ENCODE data around the gene MGME1.

MGME1 gene

GRCh38 chr20:17940224-17940971 lies 28.4 kb upstream of the MGME1 start:
- no peak for DNase-seq (ENCODE audit: low read depth in 3 of 3)

DNA sequence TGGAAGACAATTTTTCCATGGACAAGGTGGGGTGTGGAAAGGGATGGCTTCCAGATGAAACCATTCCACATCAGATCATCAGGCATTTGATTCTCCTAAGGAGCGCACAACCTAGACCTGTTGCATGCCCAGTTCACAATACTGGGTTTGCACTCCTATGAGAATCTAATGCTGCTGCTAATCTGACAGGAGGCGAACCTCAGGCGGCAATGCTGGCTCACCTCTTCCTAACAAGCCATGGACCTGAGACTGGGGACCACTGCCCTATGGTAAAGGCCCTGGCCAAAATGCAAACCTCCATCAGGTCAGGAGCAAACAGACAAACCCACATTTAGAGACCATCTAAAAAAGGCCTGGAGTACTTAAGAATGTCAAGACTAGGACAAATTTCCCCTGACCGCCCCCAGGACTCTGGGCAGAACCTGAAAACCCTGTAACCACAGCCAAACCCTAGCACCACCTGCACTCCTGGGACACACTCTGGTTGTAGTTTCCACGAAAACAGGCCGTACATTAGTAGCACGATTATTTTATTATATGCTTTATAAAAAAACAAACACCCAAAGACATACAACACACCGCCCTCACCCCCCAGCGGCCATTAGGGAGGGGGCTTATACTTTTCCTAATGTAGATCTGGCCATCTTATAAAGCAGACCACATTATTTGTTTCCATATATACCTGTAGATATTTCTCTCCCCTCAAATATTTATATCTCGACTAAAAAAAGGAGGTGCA lies 27.6 kb upstream of the MGME1 start:
- DNase-seq (ENCODE audit: low read depth in 3 of 3): no peak

DNA sequence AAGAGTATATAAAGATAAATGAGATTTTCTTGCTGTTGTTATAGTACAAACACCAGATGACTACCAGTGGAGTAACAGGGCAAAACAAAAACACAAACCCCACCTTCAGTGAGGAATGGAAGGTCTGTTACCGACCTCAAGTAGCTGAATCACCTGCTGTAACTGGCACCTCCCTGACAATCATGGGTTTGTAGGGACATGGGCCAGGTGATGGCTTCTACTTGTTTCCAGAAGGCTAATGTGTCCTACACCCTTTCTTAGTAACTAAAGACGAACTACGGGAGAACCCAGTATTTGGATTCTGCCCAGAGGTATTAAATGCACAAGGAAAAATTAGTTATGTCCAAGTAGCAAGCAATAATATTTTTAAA lies 27.0 kb upstream of the MGME1 start:
- DNase-seq (ENCODE audit: low read depth in 3 of 3): no peak

GRCh38 chr20:17943343-17943742 lies 25.5 kb upstream of the MGME1 start:
- no peak for DNase-seq (ENCODE audit: low read depth in 3 of 3)

DNA sequence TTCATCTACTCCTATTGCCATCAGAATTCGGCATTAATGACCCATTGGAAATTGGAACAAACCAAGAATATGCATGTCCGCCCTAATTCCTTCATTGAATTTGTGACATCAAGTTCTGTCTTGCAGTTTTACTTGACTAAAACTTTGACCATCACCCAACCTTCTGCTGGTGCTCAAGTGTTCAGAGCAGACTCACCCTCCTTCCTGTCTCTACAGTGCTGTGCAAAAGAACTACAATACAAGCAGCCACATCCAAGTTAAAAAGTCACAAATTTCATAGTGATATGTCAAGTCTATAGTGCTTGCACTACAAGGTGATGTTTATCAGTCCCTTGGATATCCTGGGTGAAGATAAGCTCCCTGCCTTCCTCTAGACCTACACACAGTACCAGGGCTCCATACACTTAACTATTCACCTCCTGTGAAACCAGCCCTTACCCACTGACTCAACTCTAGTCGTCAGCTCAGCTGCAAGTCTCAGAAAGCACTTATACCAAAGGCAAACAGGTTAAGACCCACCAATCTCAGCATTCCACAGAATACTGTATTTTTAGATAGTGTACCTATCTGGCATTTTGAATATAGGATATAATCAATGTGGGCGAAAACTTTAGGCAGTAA lies 23.9 kb upstream of the MGME1 start:
- DNase-seq (ENCODE audit: low read depth in 3 of 3): no peak

GRCh38 chr20:17946040-17946439 lies 22.8 kb upstream of the MGME1 start:
- no peak for DNase-seq (ENCODE audit: low read depth in 3 of 3)

- no peak for DNase-seq (ENCODE audit: low read depth in 3 of 3)
Observed at GRCh38 chr20:17946572-17947473, 22.0 kb upstream of the MGME1 start.

- no peak for DNase-seq (ENCODE audit: low read depth in 3 of 3)
Observed at GRCh38 chr20:17947474-17947815, 21.4 kb upstream of the MGME1 start.

DNA sequence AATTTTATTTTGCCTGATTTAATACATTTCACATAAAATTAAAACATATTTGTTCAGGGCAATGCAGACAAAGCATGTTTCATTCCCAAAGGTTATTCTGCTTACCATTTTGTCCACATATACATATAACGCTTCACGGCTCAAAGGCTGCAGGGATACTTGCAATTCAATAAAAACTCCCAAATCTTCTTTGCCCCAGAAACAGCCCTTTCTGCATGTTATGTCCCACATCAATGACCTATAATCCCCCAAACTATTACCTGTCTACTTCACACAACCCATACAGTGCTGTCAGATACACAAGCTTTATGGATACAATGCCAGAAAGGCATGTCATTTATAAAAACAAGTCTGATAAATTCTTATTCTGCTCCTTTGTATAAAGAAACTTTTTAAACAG lies 20.4 kb upstream of the MGME1 start:
- no peak for DNase-seq (ENCODE audit: low read depth in 3 of 3)

- no peak for DNase-seq (ENCODE audit: low read depth in 3 of 3)
Observed at GRCh38 chr20:17949899-17950298, 18.9 kb upstream of the MGME1 start.

- no peak for DNase-seq (ENCODE audit: low read depth in 3 of 3)
Observed at GRCh38 chr20:17950670-17951069, 18.1 kb upstream of the MGME1 start.

DNA sequence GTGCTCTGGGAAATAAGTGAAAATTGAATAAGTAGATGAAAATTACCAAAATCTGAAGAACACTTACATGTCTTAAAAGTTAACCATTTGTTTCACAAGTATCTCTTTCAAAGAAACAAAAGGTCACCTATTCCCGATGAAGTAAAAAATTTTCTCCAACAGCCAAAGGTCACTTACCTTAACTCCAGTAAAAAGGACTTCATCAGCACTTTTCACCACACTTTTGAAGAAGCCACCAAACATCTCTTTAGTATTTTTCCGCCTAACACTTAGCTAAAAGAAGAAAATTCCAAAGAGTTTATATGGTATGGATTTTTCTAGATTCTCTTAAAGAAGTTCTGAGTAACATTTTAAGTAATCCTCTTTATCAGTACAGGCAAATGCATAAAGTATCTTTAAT lies 17.5 kb upstream of the MGME1 start:
- no peak for DNase-seq (ENCODE audit: low read depth in 3 of 3)

DNA sequence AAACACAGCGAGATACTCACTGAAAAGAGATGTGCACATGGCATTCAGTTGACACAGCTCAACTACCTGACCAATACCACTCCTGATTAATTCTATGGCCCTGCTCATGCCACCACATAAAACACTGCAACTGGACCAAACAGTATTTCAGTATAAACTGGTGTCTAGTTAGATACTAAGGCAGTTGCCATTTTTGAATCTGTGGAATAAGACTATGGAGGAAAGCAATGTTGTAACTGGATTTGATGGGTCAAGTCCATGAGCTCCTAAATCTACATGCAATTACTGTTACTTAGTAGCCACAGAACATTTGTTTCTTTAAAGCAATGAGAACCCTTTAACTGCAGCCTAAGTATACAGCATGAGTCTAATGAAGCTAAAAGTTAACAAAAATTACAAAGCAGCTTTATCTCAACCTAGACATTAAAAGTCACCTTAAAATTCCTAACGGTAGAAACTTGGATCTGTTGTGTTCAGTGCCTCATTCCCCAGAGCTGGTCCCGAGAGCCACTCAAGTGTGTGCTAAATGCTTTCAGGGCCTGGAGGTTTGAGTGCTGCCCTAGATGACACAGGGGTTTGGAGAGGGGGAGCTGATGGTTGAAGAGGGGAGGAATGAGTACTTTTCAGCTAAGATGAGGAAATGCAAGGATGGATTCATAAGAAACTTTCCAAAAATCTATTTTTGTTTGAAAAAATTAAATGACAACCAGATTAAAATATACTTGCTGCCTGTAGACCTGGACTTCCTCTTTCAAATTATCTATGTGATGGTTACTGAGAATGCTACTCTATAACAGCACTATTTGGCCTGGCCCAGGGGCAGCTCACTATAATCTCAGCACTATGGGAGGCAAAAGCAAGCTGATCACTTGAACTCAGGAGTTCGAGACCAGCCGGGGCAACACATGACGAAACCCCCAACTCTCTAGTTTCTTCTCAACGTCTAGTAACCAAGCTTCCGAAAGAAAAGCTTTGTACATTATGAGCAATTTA lies 15.8 kb upstream of the MGME1 start:
- no peak for DNase-seq (ENCODE audit: low read depth in 3 of 3)

- DNase-seq (ENCODE audit: low read depth in 3 of 3): no peak
Observed at GRCh38 chr20:17953935-17954334, 14.9 kb upstream of the MGME1 start.

DNA sequence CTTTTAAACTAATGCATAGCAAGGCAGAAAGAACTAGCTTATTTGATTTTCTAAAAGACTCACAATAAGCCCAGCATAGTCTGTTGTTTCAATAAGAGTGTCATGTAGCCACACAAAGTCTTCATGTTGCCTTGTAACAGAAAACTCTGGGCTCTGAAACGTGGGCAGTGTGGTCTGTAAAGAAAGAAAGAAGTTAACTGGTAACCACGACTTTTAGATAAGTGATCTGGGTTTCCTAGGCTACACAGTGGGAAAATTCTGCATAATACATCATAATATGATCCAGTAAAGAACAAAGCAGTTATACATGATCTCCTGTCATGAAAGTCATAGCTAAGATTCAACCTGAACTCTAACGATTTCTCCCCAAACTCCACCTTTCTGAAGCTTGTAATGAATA lies 13.5 kb upstream of the MGME1 start:
- DNase-seq (ENCODE audit: low read depth in 3 of 3): no peak

DNA sequence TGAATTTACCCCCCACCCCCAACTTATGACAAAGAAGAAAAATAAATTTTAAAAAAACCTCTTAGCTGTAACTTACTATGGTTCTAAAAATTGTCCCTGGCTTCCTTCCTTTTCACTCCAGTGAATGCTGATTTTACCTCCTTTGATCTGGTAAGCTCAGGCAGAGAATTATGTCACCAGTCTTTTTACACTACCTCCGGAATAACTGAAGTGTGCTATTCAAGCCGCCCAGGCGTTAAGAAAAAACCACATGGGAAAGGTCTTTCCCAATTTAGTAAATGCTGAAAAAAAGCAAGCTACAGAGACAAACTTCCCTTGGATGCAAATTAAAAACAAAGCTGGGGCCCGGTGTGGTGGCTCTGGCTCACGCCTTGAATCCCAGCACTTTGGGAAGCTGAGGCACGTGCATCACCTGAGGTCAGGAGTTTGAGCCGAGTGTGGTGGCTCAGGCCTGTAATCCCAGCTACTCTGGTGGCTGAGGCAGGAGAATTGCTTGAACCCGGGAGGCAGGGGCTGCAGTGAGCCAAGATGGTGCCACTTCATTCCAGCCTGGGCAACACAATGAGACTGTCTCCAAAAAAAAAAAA lies 12.6 kb upstream of the MGME1 start:
- DNase-seq (ENCODE audit: low read depth in 3 of 3): no peak

DNA sequence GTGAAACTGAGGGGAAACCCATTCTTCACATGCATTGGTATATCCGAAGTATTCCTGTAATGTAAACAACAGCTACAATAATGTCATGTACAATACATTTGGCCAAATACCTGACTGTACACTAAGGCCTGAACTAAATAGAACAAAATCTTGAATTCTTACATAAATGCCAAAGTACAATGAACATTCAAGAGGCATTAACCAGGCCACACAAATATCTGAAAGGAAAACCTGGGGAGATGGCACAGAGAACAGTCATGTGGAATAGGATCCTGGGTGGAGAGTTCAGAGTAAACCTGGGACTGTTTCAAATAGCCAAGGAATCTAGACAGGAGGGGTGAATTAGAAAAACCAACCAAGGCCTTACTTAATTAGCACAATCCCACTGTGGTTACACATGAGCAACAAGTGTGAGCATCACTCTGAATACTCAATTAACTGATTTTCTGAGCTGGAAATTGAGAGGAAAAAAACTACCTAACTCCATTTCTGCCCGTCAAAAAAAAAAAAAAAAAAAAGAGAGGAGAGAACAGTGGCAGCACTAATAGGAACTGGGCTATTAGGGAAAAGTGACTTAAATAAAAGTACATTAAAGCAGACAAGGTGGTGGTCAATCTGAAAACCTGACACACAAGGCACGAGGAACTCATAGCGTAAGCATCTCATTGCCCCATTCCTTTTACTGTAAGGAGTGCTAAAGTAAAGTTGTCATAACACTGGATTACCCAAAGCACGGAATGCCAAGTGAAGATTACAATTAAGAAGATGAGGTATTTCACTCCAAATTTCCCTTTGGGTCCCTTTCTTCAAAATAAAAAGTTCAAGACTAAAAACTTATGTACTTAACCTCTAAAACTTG lies 11.1 kb upstream of the MGME1 start:
- DNase-seq (ENCODE audit: low read depth in 3 of 3): no peak

- no peak for DNase-seq (ENCODE audit: low read depth in 3 of 3)
Observed at GRCh38 chr20:17958373-17959256, 10.2 kb upstream of the MGME1 start.

DNA sequence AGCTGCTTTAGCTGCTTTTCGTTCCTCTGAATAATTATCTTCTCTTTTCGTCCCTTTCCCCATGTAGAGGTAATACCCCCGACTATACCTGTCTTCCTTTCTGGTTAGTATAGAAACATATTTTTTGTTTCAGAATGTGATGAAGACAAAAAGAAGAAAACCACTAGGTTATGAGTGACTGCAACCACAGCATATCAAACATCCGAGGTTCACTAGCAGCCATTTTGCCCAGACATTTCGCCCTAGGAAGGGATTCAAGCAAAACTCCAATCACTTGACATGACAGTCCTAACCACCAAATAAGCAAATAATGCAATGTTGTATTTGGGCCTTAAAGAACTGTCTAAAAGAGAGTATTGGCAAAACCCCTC lies 9.6 kb upstream of the MGME1 start:
- no peak for DNase-seq (ENCODE audit: low read depth in 3 of 3)

All from stimulated activated CD4-positive, alpha-beta T cell treated with anti-CD3 and anti-CD28 coated beads, TNF-alpha, amount 100 ng/mL, for 48 hours (primary cell).